Colonic mucosa (tissue), 4 donors: Measurements from ENCODE around the gene DUSP18. TPM values are rescaled to one million over a fixed set of nuclear protein-coding genes. Genes with fewer than 3 reads are reported as not detected.
"Not testable (repeated sequence)": the region's sequence is repeated elsewhere in the genome, so short reads cannot be mapped to it uniquely, and the experiment has no call there.

Source experiments
- DNase-seq: peaks from one replicate; pipeline ENCODE4 v3.0.0-alpha.2; 2020
- H3K27ac ChIP-seq: fragments of 200-600 bp; one replicate; pipeline ENCODE4 v1.8.0; 2021
- H3K27me3 ChIP-seq: fragments of 200-600 bp; one replicate; pipeline ENCODE4 v1.8.0; 2021
- H3K36me3 ChIP-seq: fragments of 200-600 bp; one replicate; pipeline ENCODE4 v1.8.0; 2021
- H3K4me1 ChIP-seq: fragments of 200-600 bp; one replicate; pipeline ENCODE4 v1.8.0; 2021; ENCODE audit warnings: mild to moderate bottlenecking
- H3K4me3 ChIP-seq: fragments of 200-600 bp; one replicate; pipeline ENCODE4 v1.8.0; 2021
- H3K9ac ChIP-seq, 2 donors: one replicate each; pipeline ENCODE4 v1.7.0; 2013; ENCODE audit warnings: control low read depth in 2 of 2, low read depth in 2 of 2, low read length in 2 of 2
- H3K9me3 ChIP-seq: fragments of 200-600 bp; one replicate; pipeline ENCODE4 v1.8.0; 2021
- CTCF ChIP-seq: fragments of 200-600 bp; IDR thresholded peaks from one replicate; pipeline ENCODE4 v1.8.0; 2022; ENCODE audit warnings: antibody characterized with exemption, mild to moderate bottlenecking
- intact Hi-C: fragments of 100-400 bp; cut with DNase I; formaldehyde crosslinking; loops from one replicate; pipeline ENCODE4 v1.14.1; 2022
- total RNA-seq, 2 donors: library from RNA; stranded (reverse); fragmentation: NEBNext Ultra II Directional in 1 of 2; extraction: Animal tissue kit (Norgen Biotek cat#: 25700) in 1 of 2; gene quantifications; one replicate each; pipeline ENCODE4 v1.2.1, GENCODE V29; 2021
- donor health status: healthy.
- donor health status: DM: no; HTN: no; CAD: no.
- donor health status: DM: no; HTN: no; CAD: no.

DUSP18 gene
- total RNA-seq, 2 donors from 2014 or later = 15.2 to 17.1 TPM

- intact Hi-C loops = loop anchor here (10.0 kb wide), 1 partner anchor 277 kb away; no protein-coding TSS in a partner anchor
- Histone ChIP-seq H3K4me1 (no peaks in the 10 kb centered on the region), H3K9ac (no peak overlapping the region), H3K9me3 (no peaks in the 10 kb centered on the region), H3K27me3 (no peaks in the 10 kb centered on the region), H3K4me3 (no peak overlapping the region), H3K36me3 (no peaks in the 10 kb centered on the region), H3K27ac (no peak overlapping the region)
- no peak for DNase-seq
- no peak for TF ChIP-seq CTCF
These were observed 40.2 kb downstream of the DUSP18 start for GRCh38 chr22:30627471-30627870.

GRCh38 chr22:30626413-30626812 lies 41.3 kb downstream of the DUSP18 start:
- intact Hi-C loops = loop anchor here (10.0 kb wide), 1 partner anchor 278 kb away; no protein-coding TSS in a partner anchor
- no peak overlapping the region for H3K4me3 ChIP-seq

GRCh38 chr22:30619909-30620308 lies 47.8 kb downstream of the DUSP18 start:
- H3K36me3 ChIP-seq, H3K9me3 ChIP-seq, DNase-seq, H3K9ac ChIP-seq, H3K4me1 ChIP-seq, H3K27ac ChIP-seq, H3K4me3 ChIP-seq, H3K27me3 ChIP-seq: not testable (repeated sequence)
- intact Hi-C loops = loop anchor here (10.0 kb wide), 1 partner anchor 285 kb away; no protein-coding TSS in a partner anchor

More at GRCh38 chr22:30626413-30626812, 41.3 kb downstream of the DUSP18 start:
- Histone ChIP-seq H3K4me1 (no peaks in the 10 kb centered on the region), H3K9ac (no peak overlapping the region), H3K9me3 (no peaks in the 10 kb centered on the region), H3K36me3 (no peaks in the 10 kb centered on the region), H3K27ac (no peak overlapping the region), H3K27me3 (no peaks in the 10 kb centered on the region)
- no peak for TF ChIP-seq CTCF
- no peak for DNase-seq

- intact Hi-C loops = no loop called here
- no peak for TF ChIP-seq CTCF
- no peak for DNase-seq
- Histone ChIP-seq H3K4me1 (no peaks in the 10 kb centered on the region), H3K27ac (no peak overlapping the region), H3K27me3 (no peaks in the 10 kb centered on the region), H3K36me3 (no peaks in the 10 kb centered on the region), H3K9ac (no peak overlapping the region), H3K9me3 (no peaks in the 10 kb centered on the region), H3K4me3 (no peak overlapping the region)
These were observed 49.9 kb downstream of the DUSP18 start for GRCh38 chr22:30617819-30618218.

- H3K4me1 ChIP-seq = no peaks in the 10 kb centered on the region
- H3K36me3 ChIP-seq = no peaks in the 10 kb centered on the region
- no peak overlapping the region for H3K27ac ChIP-seq
These were observed 52.1 kb downstream of the DUSP18 start for GRCh38 chr22:30615543-30615954.

More at GRCh38 chr22:30615543-30615954, 52.1 kb downstream of the DUSP18 start:
- H3K9ac ChIP-seq = no peak overlapping the region
- H3K27me3 ChIP-seq = no peaks in the 10 kb centered on the region
- H3K4me3 ChIP-seq = no peak overlapping the region
- no peaks in the 10 kb centered on the region for H3K9me3 ChIP-seq
- no peak for DNase-seq
- no peak for TF ChIP-seq CTCF
- intact Hi-C loops = no loop called here
